Measurements from ENCODE around the gene KRT9.
"Not testable (repeated sequence)": the region's sequence is repeated elsewhere in the genome, so short reads cannot be mapped to it uniquely, and the experiment has no call there.

The KRT9 gene

GRCh38 chr17:41615454-41615853 lies 43.6 kb upstream of the KRT9 start:
- H3K27ac ChIP-seq (ENCODE audit: low read length) = no peak overlapping the region
- H3K27me3 ChIP-seq (ENCODE audit: control insufficient read depth in 1 of 2, insufficient read depth in 2 of 2, low read length in 2 of 2) = peaks cover 3% of the 10 kb centered on the region in 2 donors
- H3K36me3 ChIP-seq (ENCODE audit: control insufficient read depth in 2 of 2, insufficient read depth in 2 of 2, low read length in 2 of 2) = no peaks in the 10 kb centered on the region
- H3K9ac ChIP-seq (ENCODE audit: low read length in 2 of 2) = no peak overlapping the region
- no peaks in the 10 kb centered on the region for H3K4me1 ChIP-seq (ENCODE audit: control insufficient read depth, insufficient read depth, low read length)
- no peak overlapping the region for H3K4me3 ChIP-seq (ENCODE audit: low read length in 2 of 2)
- no peaks in the 10 kb centered on the region for H3K9me3 ChIP-seq (ENCODE audit: control insufficient read depth in 2 of 2, low read length in 2 of 2)

- not testable (repeated sequence) for H3K4me1 ChIP-seq (ENCODE audit: control insufficient read depth, insufficient read depth, low read length); H3K9me3 ChIP-seq (ENCODE audit: control insufficient read depth in 2 of 2, low read length in 2 of 2); H3K36me3 ChIP-seq (ENCODE audit: control insufficient read depth in 2 of 2, insufficient read depth in 2 of 2, low read length in 2 of 2); H3K4me3 ChIP-seq (ENCODE audit: low read length in 2 of 2); H3K9ac ChIP-seq (ENCODE audit: low read length in 2 of 2); H3K27me3 ChIP-seq (ENCODE audit: control insufficient read depth in 1 of 2, insufficient read depth in 2 of 2, low read length in 2 of 2); H3K27ac ChIP-seq (ENCODE audit: low read length)
Measured at GRCh38 chr17:41614767-41615166, 42.9 kb upstream of the KRT9 start.

- H3K4me1 ChIP-seq (ENCODE audit: control insufficient read depth, insufficient read depth, low read length) = no peaks in the 10 kb centered on the region
- H3K27ac ChIP-seq (ENCODE audit: low read length) = no peak overlapping the region
- peaks cover 3% of the 10 kb centered on the region in 2 donors for H3K27me3 ChIP-seq (ENCODE audit: control insufficient read depth in 1 of 2, insufficient read depth in 2 of 2, low read length in 2 of 2)
- H3K36me3 ChIP-seq (ENCODE audit: control insufficient read depth in 2 of 2, insufficient read depth in 2 of 2, low read length in 2 of 2) = no peaks in the 10 kb centered on the region
- H3K9ac ChIP-seq (ENCODE audit: low read length in 2 of 2) = no peak overlapping the region
- no peaks in the 10 kb centered on the region for H3K9me3 ChIP-seq (ENCODE audit: control insufficient read depth in 2 of 2, low read length in 2 of 2)
- H3K4me3 ChIP-seq (ENCODE audit: low read length in 2 of 2) = no peak overlapping the region
Measured at GRCh38 chr17:41614098-41614497, 42.2 kb upstream of the KRT9 start.

GRCh38 chr17:41613277-41614082 lies 41.6 kb upstream of the KRT9 start:
- H3K36me3 ChIP-seq (ENCODE audit: control insufficient read depth in 2 of 2, insufficient read depth in 2 of 2, low read length in 2 of 2) = no peaks in the 10 kb centered on the region
- no peak overlapping the region for H3K4me3 ChIP-seq (ENCODE audit: low read length in 2 of 2)
- no peak overlapping the region for H3K9ac ChIP-seq (ENCODE audit: low read length in 2 of 2)
- peaks cover 3% of the 10 kb centered on the region in 2 donors for H3K27me3 ChIP-seq (ENCODE audit: control insufficient read depth in 1 of 2, insufficient read depth in 2 of 2, low read length in 2 of 2)
- no peak overlapping the region for H3K27ac ChIP-seq (ENCODE audit: low read length)
- no peaks in the 10 kb centered on the region for H3K4me1 ChIP-seq (ENCODE audit: control insufficient read depth, insufficient read depth, low read length)
- no peaks in the 10 kb centered on the region for H3K9me3 ChIP-seq (ENCODE audit: control insufficient read depth in 2 of 2, low read length in 2 of 2)

- H3K9ac ChIP-seq (ENCODE audit: low read length in 2 of 2); H3K4me3 ChIP-seq (ENCODE audit: low read length in 2 of 2); H3K9me3 ChIP-seq (ENCODE audit: control insufficient read depth in 2 of 2, low read length in 2 of 2); H3K4me1 ChIP-seq (ENCODE audit: control insufficient read depth, insufficient read depth, low read length); H3K36me3 ChIP-seq (ENCODE audit: control insufficient read depth in 2 of 2, insufficient read depth in 2 of 2, low read length in 2 of 2); H3K27ac ChIP-seq (ENCODE audit: low read length); H3K27me3 ChIP-seq (ENCODE audit: control insufficient read depth in 1 of 2, insufficient read depth in 2 of 2, low read length in 2 of 2): not testable (repeated sequence)
Measured at GRCh38 chr17:41612376-41613160, 40.7 kb upstream of the KRT9 start, which contains the start of gene KRT16. KRT16 (minus strand) TSS chr17:41612767; CDS start chr17:41612688, 79 bp downstream.

- Histone ChIP-seq H3K4me3 (ENCODE audit: low read length in 2 of 2) (no peak overlapping the region), H3K36me3 (ENCODE audit: control insufficient read depth in 2 of 2, insufficient read depth in 2 of 2, low read length in 2 of 2) (no peaks in the 10 kb centered on the region), H3K9me3 (ENCODE audit: control insufficient read depth in 2 of 2, low read length in 2 of 2) (no peaks in the 10 kb centered on the region), H3K27me3 (ENCODE audit: control insufficient read depth in 1 of 2, insufficient read depth in 2 of 2, low read length in 2 of 2) (peaks cover 0 to 3% of the 10 kb centered on the region in 2 donors), H3K27ac (ENCODE audit: low read length) (no peak overlapping the region), H3K9ac (ENCODE audit: low read length in 2 of 2) (no peak overlapping the region), H3K4me1 (ENCODE audit: control insufficient read depth, insufficient read depth, low read length) (no peaks in the 10 kb centered on the region)
Measured at GRCh38 chr17:41610965-41611640, 39.2 kb upstream of the KRT9 start.

GRCh38 chr17:41610061-41610517 lies 38.2 kb upstream of the KRT9 start:
- H3K9ac ChIP-seq (ENCODE audit: low read length in 2 of 2); H3K27me3 ChIP-seq (ENCODE audit: control insufficient read depth in 1 of 2, insufficient read depth in 2 of 2, low read length in 2 of 2); H3K36me3 ChIP-seq (ENCODE audit: control insufficient read depth in 2 of 2, insufficient read depth in 2 of 2, low read length in 2 of 2); H3K4me3 ChIP-seq (ENCODE audit: low read length in 2 of 2); H3K9me3 ChIP-seq (ENCODE audit: control insufficient read depth in 2 of 2, low read length in 2 of 2); H3K27ac ChIP-seq (ENCODE audit: low read length); H3K4me1 ChIP-seq (ENCODE audit: control insufficient read depth, insufficient read depth, low read length): not testable (repeated sequence)

GRCh38 chr17:41606930-41607329 lies 35.1 kb upstream of the KRT9 start:
- not testable (repeated sequence) for H3K4me3 ChIP-seq (ENCODE audit: low read length in 2 of 2); H3K9ac ChIP-seq (ENCODE audit: low read length in 2 of 2)

GRCh38 chr17:41602524-41602923 lies 30.7 kb upstream of the KRT9 start:
- peaks cover 0 to 4% of the 10 kb centered on the region in 2 donors for H3K9me3 ChIP-seq (ENCODE audit: control insufficient read depth in 2 of 2, low read length in 2 of 2)
- H3K9ac ChIP-seq (ENCODE audit: low read length in 2 of 2) = no peak overlapping the region
- H3K27ac ChIP-seq (ENCODE audit: low read length) = no peak overlapping the region
- no peaks in the 10 kb centered on the region for H3K36me3 ChIP-seq (ENCODE audit: control insufficient read depth in 2 of 2, insufficient read depth in 2 of 2, low read length in 2 of 2)
- H3K27me3 ChIP-seq (ENCODE audit: control insufficient read depth in 1 of 2, insufficient read depth in 2 of 2, low read length in 2 of 2) = no peaks in the 10 kb centered on the region
- no peaks in the 10 kb centered on the region for H3K4me1 ChIP-seq (ENCODE audit: control insufficient read depth, insufficient read depth, low read length)
- H3K4me3 ChIP-seq (ENCODE audit: low read length in 2 of 2) = no peak overlapping the region

More at GRCh38 chr17:41606930-41607329, 35.1 kb upstream of the KRT9 start:
- not testable (repeated sequence) for H3K27me3 ChIP-seq (ENCODE audit: control insufficient read depth in 1 of 2, insufficient read depth in 2 of 2, low read length in 2 of 2); H3K4me1 ChIP-seq (ENCODE audit: control insufficient read depth, insufficient read depth, low read length); H3K9me3 ChIP-seq (ENCODE audit: control insufficient read depth in 2 of 2, low read length in 2 of 2); H3K27ac ChIP-seq (ENCODE audit: low read length); H3K36me3 ChIP-seq (ENCODE audit: control insufficient read depth in 2 of 2, insufficient read depth in 2 of 2, low read length in 2 of 2)

GRCh38 chr17:41600318-41600717 lies 28.5 kb upstream of the KRT9 start:
- Histone ChIP-seq H3K36me3 (ENCODE audit: control insufficient read depth in 2 of 2, insufficient read depth in 2 of 2, low read length in 2 of 2) (no peaks in the 10 kb centered on the region), H3K4me1 (ENCODE audit: control insufficient read depth, insufficient read depth, low read length) (no peaks in the 10 kb centered on the region), H3K27me3 (ENCODE audit: control insufficient read depth in 1 of 2, insufficient read depth in 2 of 2, low read length in 2 of 2) (peaks cover 0 to 3% of the 10 kb centered on the region in 2 donors), H3K4me3 (ENCODE audit: low read length in 2 of 2) (no peak overlapping the region), H3K9ac (ENCODE audit: low read length in 2 of 2) (no peak overlapping the region), H3K9me3 (ENCODE audit: control insufficient read depth in 2 of 2, low read length in 2 of 2) (no peaks in the 10 kb centered on the region), H3K27ac (ENCODE audit: low read length) (no peak overlapping the region)
